DMS53 (cell line): ENCODE data around the gene WFS1.

Experiments
- DNase-seq: peaks from one replicate; lab custom pipeline; 2025; lab: John Stamatoyannopoulos, UW

The WFS1 gene

DNA sequence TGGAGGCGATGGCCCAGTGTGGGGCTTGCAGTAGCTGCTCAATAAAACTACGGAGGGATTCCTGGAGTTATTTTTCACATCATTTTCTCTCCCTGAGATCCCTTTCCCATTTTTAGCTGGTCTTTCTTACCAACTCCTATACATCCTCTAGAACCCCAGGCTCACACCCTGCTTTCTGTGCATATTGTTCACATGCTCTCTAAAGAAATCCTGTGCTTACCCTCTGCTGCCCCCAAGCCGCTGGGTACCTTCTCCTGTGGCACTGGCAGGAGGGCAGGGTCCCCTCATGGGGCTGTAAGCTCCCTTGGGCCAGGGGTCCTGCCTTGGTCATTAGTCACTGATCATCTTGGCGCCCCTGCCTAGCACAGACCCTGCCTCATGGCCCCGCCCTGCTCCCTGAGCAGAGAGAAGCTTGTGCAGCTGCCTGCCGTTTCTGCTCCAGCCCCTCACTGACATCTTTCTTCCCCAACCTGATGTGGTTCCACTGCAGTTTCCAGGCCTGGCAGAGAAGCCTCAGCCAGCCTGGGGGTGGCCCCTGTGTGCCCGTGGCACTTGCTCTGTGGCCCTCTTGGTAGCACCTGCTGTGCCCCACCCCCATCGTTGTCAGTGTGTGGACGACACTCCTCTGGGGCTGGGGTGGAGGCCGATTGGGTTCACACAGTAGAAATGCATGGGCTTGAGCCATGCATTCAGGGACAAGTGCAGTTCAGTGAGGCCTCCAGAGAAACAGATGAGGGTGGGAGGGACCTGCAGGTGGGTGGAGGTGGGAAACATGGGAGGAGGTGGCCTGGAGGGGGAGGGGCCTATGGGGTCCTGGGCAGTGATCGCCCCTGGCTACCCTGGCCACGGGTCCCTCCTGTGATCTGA, 69.5 kb downstream of the WFS1 start:
- DNase-seq, result no peak

DNA sequence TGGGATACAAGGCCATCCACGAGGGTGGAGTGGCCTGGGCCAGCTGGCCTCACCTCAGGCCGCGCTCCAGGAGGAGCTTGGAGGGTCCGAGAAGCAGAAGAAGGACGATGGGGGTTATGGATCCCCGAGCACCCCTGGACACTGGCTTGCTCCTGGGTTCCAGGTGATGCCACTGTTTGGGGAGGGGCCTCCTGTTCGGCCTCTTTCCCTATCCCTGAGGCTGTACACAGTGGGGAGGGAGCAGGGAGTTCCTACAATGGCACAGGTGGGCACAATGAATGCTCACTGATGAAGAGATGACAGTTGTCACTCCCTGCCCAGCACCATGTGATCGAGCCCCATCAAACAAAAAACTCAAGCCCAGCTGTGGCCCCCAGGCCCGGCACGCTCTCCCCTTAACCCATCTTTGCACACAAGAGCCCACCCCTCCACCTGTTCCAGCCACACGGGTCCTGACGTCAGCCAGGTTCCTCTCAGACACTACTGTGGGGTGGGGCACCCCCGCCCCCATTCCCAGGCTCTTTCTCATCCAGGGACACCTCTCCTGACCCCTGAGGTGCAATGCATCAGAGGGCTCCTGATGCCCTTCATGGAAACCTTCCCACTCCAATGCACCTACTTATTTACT, 70.3 kb downstream of the WFS1 start:
- no peak for DNase-seq

DNA sequence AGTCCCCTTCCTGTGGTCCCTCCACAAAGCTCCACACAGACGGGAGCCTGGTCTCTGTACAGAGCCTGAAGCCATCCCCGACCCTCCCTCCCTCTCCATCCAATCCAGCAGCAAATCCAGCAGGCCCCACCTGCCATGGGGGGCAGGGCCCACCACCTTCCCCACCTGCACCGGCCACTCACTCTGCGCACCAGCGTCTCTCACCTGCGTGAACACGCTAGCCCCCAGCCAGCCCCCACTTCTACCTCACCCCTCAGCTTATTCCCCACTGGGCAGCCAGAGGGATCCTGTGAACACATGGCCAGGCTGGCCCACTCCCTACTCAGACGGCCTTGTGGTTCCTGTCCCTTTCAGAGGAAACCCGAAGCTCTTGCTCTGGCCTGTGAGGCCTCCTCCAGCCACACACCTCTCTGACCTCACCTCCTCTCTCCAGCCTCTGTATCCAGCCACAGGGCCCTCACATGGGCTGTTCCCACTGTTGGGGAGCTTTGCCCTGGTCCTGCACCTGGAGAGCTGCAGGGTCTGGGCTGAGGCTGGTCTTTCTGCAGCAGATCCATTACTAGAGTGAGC, 70.9 kb downstream of the WFS1 start:
- DNase-seq, result no peak

DNA sequence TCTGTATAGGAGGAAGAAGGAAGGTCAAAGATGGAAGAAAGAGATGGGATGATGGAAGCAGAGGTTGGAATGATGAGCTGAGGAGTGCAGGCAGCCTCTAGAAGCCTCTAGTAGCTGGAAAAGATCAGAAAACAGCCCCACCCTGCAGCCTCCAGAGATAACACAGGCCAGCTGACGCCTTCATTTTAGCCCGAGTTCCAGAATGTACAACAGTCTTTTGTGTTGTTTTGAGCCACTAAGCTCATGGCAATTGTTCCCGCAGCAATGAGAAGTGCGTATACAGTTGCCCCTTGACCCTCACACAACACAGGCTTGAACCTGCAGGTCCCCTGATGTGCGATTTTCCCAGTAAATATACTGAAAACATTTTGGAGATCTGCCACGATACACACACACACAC, 72.0 kb downstream of the WFS1 start:
- DNase-seq, result no peak

DNA sequence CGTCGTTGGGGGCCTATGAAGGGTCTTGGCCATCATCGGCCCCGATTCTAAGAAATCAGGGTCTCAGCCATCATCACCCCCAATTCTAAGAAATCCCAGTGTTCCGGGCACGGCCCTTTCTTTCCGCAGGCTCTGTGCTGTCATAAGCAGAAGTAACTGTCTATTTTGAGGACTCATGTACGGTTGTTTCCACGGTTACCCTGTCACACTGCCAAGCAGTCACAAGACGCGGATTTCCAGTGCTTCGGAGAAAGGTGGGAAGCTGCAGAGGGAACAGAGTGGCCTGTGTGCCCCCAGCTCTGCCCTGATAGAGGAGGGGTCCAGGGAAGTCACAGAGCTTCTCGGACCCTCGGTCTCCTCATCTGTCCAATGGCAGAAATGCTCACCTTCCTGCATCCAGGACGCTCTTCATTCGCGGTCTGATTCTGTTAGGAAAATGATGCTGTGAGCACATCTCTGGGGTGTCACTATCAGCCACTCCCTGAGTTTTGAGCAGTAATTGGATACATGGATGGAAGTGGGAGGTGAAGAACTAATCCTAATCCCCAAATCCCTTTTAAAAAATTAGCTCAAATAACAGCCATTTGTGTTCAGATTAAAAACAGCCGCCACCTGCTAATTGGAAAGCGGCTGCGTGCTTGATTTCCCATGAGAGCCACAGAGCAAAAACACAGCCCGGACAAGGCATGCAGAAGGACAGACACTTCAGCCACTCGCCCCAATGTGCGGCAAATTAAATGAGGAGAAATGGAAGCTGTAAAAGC, 73.1 kb downstream of the WFS1 start:
- peak; percentile 48 for DNase-seq

DNA sequence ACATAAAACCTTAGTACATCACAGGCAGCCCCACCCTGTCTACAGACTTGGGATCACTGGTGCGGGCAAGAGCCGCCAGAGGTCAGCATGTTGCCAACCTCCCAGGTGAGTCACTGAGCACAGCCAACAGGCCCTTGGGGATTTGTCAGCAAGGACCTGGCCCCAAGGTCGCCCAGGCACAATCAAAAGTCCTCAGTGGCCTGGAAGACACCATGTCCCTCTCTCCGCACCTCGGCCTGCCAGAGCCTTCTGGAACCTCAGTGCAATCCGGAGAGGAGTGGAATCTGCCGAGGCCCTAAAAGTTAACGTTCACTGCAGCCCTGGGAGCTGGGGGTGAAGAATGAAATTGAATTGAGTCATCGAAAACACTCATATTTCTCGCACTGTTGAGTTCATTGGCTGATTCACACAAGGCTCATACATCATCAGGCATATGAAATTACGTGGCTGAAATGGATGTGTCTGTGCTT, 74.3 kb downstream of the WFS1 start:
- peak; percentile 72 for DNase-seq

DNA sequence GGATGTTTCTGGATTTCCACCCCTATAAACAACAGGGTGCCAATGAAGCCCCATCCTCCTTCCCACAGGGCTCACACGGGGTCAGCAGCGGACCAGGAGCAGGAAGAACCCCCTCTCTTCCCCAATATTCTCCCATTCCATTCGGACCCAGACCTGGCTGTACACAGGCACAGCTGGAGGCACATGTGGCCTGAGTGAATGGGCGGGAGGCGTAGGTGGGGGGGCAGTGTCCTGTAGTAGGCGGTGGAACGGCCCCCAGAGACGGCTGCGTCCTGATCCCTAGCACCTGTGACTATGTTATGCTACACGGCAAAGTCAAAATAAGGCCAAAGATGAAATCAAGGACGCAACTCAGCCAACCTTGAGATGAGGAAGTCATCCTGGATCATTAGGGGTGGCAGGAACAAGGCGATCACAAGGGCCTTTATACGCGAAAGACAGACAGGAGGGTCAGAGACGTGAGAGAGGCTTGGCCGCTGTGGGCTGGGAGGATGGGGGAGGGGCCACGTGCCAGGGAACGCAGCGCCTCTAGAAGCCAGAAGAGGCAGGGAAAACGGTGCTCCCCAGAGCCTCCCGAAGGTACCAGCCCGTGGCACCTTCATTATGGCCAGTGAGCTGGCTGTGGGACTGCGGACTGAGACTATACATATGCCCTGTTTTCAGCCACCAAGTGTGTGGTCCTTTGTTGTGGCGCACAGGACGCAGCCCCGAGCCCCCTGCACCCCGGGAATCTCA, 75.6 kb downstream of the WFS1 start:
- no peak for DNase-seq

DNA sequence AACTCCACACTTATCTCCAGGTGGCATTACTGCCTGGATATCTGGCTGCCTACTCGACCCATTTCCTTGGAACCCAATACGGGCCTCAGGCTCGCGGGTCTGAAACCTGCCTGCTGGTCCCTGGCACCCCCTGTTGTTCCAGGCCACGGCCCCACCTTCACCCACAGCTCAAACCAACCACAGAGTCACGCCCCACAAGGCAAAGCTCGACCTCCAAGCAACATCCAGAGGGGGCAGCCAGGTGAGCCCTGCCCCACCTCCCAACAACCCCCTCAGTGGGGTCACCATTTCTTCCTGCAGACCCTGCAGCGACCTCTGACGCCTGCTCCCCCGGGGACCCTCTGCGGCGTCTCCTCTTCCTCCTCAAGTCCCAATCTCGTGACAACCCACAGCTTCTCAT, 76.2 kb downstream of the WFS1 start:
- DNase-seq, result no peak

DNA sequence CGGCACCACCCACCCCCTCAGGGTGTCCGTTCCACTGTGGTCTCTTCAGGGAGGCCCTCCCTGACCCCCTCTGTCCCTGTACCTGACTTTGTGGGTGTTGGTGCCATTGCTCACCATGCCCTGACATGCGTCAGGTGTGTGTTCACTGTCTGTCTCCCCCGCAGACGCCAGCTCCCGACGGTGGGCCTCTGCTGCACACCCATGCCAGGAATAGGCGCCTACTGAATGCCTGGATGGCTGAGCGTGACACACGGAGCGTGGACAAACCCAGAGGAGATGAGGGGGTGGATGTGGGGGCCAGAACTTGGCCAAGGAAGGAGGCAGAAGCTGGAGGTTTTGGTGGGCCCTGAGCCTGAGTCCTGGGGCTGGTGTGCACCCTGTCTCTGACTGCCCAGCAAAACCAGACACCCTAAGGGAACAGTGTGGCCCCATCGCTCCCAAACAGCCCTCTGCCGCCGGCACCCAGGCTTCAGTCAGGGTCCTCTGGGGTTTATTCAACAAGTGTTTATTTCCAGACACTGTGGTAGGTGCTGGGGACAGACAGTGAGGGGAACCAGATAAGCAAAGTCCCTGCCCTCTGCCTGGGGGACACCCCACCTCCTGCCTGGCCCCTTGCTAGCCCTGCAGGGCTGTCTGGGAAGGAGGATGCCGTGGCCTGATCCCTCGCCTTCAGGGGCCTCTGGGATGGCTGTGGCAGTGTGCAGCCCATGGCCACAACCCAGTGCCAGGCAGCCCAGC, 76.9 kb downstream of the WFS1 start:
- DNase-seq, result no peak

DNA sequence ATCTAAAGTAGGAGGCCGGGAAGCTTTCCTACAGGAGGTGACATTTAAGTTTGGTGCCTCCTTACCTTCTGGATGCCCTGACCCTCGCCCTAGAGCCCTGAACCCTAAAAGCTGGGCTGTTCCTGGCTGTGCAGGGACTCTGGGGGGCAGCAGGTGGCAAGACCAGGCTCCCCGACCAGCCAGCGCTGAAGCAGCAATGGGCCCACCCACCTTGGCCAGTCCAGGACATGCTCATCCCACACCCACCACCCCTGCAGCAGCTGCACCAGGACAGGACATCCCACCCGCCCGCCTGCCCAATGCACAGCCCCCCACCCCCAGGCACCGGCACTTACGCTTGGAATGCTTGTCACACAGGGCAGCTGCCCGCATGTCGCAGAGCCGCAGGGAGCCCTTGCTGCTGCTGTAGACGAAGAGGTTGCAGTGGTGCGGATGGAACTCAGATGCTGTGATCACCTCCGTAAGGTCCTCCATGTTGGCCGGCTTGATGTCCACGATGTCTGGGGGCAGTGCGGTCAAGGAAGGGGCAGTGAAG, 77.9 kb downstream of the WFS1 start:
- no peak for DNase-seq

DNA sequence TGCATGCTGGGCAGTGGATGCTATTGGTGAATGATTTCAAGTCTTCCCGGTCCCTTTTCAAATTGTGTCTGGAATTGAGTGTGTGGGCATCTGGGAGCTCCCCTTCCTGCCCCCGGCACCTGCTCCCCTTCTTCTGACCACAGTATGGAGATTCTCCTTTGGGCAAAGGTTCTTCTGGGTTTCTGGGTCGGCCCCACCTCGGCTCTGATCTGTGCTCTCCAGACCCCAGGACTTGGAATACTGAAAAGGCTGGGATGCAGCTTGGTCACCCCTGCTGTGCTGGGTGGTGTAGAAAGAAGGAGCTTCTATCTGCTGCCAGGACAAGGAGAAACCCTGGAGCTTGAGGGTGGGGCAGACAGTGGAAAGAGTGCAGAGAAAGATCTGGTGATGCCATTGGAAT, 78.8 kb downstream of the WFS1 start:
- no peak for DNase-seq

DNA sequence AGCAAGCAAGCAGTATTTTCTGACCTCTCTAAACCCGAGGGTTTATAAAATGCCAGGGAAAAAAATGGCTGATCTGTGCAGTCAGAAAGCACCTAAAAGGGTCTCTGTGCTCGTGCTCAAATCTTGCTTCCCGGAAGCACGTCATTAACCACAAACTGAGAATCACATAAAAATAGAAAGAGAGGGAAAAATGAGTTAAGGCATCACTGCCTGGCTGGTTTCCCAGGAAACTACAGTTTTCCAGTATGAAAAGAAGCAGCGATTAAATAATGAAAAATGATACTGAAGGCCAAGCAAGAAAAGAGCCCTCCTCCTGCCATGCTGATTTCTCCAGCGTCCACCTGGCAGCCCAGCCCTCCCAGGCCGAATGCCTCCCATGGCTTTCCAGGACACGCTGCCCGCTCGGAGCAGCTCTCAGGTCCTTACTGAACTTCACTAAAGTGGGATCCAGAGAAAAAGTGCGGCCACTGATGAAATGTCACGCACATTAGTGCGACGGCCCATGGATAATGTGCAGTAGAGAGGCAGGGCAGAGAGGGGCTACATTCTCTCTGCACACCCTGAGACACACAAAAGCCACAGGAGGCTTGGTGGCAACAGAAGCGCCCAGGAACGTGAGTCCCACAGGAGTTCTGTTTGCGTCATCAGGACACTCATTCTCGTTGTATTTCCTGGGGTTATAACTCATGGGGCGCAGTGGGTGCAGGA, 80.4 kb downstream of the WFS1 start:
- no peak for DNase-seq

DNA sequence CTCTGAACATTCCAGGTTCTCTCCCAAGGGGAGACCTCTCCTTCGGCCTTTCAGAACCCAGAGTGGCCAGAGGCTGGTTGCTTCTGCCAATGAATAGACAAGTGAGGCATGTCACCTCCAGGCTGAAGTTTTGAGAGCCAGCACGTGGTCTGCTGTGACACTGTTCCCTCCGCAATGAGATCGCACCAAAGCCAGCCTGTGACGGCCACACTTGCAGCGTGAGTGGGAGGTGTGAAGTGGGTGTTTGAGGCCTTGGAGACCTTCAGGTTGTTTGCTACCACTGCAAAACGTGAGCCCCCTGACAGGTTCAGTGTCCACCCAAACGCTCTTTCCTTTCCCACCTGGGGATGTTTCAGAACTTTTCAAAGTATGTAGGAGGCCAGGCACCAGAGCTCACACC, 81.0 kb downstream of the WFS1 start:
- DNase-seq, result no peak

DNA sequence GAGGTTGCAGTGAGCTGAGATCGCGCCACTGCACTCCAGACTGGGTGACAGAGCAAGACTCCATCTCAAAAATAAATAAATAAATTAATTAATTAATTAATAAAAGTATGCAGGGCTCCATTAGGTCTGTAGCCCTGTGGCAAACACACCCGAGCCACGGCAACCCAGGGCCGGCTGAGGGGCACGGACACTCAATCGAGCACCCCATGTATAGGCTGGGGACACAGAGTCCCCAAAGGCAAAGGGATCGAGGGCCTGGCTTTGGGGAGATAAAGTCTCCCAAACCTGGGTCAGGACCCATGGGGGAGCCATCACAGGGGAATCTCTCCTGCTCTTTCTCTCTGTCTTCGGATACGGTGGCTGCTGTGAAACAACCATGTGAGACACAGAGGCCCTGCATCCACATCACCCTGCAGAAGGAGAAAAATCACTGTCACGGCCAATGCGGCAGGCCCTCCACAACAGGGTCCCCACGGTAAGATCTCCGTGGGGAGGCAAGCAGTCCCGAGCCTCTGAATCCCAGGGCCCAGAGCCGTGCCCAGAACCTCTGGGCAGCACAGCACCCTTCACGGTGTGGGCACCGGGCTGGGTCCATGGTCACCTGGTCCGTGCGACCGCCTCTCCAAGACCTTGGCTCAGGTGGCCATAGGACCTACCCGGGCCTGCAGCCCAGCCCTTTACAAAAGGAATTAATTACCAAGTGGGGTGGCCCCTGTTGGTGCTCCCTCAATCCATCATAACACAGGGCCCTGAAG, 81.8 kb downstream of the WFS1 start:
- no peak for DNase-seq

DNA sequence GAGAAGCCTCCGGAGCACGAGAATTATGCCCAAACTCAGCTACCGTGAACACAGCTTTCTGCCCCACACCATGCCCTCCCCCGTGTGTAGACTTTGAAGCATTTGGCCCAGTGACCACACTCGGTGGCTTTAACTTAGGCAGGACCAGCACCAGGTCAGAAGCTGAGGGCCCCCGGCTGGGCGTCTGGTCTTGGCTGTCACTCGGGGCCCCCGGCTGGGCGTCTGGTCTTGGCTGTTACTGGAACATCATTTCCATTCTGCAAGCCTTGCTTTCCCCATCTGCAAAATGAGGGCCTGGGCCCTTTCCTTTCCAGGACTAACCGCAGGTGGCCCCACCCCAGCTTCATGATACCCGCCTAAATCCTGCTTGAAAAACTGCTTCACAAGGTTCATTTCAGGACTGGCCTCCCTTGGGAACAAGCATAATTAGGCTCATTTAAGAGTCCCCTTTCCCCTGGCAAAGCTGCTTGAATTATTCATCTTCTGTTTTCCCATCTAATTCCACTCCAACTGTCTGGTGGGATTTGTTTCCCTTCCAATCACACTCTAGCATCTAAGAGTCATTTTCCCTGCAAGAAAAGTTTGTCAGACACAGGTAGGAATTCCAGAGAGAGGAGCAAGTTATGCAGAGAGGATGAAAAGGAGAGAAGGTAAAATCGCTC, 82.5 kb downstream of the WFS1 start:
- no peak for DNase-seq
